ENCODE measurements around the gene FHOD1. TPM values are rescaled to one million over a fixed set of nuclear protein-coding genes. Genes with fewer than 3 reads are reported as not detected.
A peak's percentile ranks its signal among the peaks of the same experiment; 100 is the strongest.

The FHOD1 gene
- total RNA-seq, 1 donor = 28.2 TPM

DNA sequence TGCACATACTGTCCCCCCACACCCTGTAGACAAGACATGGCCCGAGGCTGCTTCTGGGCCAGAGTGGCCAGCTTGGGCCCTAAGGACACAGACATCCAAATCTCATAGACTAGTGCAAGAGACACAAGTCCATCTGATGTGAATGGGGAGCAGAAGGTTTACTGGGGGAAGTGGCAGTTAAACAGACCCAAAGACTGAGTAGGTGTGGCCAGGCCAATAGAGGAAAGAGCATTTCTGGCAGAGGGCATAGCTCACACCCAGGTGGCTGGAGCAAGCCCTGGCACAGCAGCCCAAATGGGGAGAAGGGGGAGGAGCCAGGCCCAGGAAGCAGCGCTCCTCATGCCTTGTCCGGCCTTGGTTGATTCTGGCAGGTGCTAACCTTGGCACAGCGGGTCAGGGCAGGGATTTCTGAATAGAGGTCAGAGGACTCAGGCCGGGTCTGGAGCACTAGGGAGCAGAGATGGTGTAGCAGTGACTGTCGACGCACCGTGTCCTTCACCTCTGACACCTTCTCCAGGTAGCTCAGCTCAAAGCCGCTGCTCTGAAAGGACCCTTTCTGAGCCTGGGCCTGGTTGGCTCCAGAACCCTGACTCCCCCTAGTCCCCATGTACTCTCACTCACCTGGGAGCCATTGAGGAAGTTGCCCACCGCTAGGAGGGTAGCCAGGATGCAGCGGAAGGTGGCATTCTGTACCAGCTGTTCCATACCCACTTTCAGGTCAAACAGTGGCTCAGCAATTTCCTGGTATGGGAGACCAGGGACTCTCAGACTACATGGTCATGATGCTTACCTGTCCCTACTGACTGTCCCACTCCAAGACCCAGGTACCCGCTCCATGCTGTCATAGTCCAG lies 16.2 kb downstream of the FHOD1 start:
- Histone ChIP-seq H3K4me3 (ENCODE audit: insufficient read depth, low read length) (no peak overlapping the region), H3K36me3 (ENCODE audit: insufficient read depth, low read length) (peaks cover 71% of the 10 kb centered on the region), H3K27ac (ENCODE audit: low read depth, low read length) (no peak overlapping the region), H3K27me3 (ENCODE audit: insufficient read depth, low read length) (no peaks in the 10 kb centered on the region), H3K4me1 (ENCODE audit: insufficient read depth, low read length) (peaks cover 11% of the 10 kb centered on the region), H3K79me2 (ENCODE audit: insufficient read depth, low read length) (peaks cover 50% of the 10 kb centered on the region), H3K4me2 (ENCODE audit: insufficient read depth, low read length) (no peak overlapping the region), H4K20me1 (ENCODE audit: insufficient read depth, low read length) (peaks cover 22% of the 10 kb centered on the region), H2AFZ (ENCODE audit: low read length) (no peak overlapping the region), H3K9me3 (ENCODE audit: low read depth, low read length) (no peaks in the 10 kb centered on the region)
- TF ChIP-seq, protein P1, sequence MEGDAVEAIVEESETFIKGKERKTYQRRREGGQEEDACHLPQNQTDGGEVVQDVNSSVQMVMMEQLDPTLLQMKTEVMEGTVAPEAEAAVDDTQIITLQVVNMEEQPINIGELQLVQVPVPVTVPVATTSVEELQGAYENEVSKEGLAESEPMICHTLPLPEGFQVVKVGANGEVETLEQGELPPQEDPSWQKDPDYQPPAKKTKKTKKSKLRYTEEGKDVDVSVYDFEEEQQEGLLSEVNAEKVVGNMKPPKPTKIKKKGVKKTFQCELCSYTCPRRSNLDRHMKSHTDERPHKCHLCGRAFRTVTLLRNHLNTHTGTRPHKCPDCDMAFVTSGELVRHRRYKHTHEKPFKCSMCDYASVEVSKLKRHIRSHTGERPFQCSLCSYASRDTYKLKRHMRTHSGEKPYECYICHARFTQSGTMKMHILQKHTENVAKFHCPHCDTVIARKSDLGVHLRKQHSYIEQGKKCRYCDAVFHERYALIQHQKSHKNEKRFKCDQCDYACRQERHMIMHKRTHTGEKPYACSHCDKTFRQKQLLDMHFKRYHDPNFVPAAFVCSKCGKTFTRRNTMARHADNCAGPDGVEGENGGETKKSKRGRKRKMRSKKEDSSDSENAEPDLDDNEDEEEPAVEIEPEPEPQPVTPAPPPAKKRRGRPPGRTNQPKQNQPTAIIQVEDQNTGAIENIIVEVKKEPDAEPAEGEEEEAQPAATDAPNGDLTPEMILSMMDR (IDR thresholded peaks at IDR 0.05; ENCODE audit: extremely low read depth, low read depth, low read length) = no peak
- DNase-seq (ENCODE audit: insufficient read length, low spot score, missing footprints) = peak; percentile 72

DNA sequence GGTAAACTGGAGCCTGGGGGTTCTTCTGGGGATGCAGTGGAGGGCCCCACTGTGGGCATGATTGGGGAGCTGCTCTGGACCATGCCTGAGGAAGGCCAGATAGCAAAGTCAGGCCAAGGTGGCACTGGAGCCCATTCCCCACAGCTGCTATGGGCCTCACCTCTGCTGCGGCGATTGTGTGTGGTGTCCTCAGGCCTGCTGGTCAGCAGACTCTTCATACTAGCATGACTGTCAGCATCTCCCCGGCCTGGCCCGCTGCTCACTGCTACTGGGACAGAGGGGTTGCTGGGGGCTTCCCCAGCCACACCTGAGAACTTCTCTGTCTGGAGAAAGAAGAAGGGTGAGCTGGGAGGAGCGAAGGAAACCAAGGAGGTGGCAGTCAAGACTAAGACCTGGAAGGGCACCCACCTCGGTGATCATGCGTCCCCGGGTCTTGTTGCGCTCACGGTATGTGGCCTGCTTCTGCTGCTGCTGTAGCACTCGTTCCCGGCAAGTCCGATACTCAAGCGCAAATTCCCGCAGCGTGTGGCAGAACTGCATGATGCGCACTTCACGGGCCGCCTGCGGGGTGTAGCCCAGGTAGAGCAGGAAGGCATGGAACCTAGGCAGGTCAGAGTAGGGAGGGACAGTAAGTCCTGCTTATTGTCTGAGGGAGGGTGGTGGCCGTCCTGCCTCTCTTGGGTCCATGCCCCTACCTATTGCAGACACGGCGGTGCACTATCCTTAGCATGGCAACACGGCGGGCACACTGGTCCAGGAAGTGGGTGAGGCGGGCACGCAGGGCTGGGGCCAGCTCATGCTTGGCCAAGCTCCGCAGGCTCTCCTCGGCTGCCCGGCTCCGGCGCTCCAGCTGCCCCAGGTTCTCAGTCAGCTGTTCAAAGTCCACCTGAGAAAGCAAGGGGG lies 17.1 kb downstream of the FHOD1 start:
- Histone ChIP-seq H3K36me3 (ENCODE audit: insufficient read depth, low read length) (peaks cover 62% of the 10 kb centered on the region), H2AFZ (ENCODE audit: low read length) (no peak overlapping the region), H3K4me1 (ENCODE audit: insufficient read depth, low read length) (peaks cover 16% of the 10 kb centered on the region), H3K4me3 (ENCODE audit: insufficient read depth, low read length) (no peak overlapping the region), H3K79me2 (ENCODE audit: insufficient read depth, low read length) (peaks cover 53% of the 10 kb centered on the region), H3K27me3 (ENCODE audit: insufficient read depth, low read length) (no peaks in the 10 kb centered on the region), H3K4me2 (ENCODE audit: insufficient read depth, low read length) (no peak overlapping the region), H3K9me3 (ENCODE audit: low read depth, low read length) (no peaks in the 10 kb centered on the region), H4K20me1 (ENCODE audit: insufficient read depth, low read length) (peaks cover 17% of the 10 kb centered on the region), H3K27ac (ENCODE audit: low read depth, low read length) (no peak overlapping the region)
- peak; percentile 31 for DNase-seq (ENCODE audit: insufficient read length, low spot score, missing footprints)
- TF ChIP-seq, protein P1 (IDR thresholded peaks at IDR 0.05; ENCODE audit: extremely low read depth, low read depth, low read length) = no peak

DNA sequence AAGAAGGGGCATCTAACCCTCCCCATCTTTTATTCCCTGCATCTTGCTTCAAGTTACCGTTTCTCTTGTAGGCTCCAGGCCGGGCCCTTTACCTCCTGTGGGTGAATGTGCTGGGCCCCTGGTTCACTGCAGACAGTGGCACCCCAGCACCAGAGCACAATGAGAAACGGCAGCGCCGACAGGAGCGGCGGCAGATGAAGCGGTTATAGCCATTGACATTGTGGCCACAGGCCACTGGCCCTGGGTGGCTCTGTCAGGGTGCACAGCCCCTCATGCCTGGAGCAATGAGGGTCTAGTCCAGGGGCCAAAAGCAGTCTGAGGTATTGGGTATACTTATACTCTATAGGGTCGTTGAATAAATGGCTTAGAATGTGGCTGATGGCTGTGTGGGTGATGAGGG lies 18.4 kb downstream of the FHOD1 start:
- peaks cover 17% of the 10 kb centered on the region for H4K20me1 ChIP-seq (ENCODE audit: insufficient read depth, low read length)
- no peak overlapping the region for H2AFZ ChIP-seq (ENCODE audit: low read length)
- H3K27me3 ChIP-seq (ENCODE audit: insufficient read depth, low read length) = no peaks in the 10 kb centered on the region
- no peak overlapping the region for H3K4me3 ChIP-seq (ENCODE audit: insufficient read depth, low read length)
- DNase-seq (ENCODE audit: insufficient read length, low spot score, missing footprints) = peak; percentile 32
- H3K9me3 ChIP-seq (ENCODE audit: low read depth, low read length) = no peaks in the 10 kb centered on the region
- TF ChIP-seq, protein P1 (IDR thresholded peaks at IDR 0.05; ENCODE audit: extremely low read depth, low read depth, low read length) = no peak
- H3K4me1 ChIP-seq (ENCODE audit: insufficient read depth, low read length) = peaks cover 16% of the 10 kb centered on the region
- H3K27ac ChIP-seq (ENCODE audit: low read depth, low read length) = no peak overlapping the region
- H3K4me2 ChIP-seq (ENCODE audit: insufficient read depth, low read length) = no peak overlapping the region
- H3K79me2 ChIP-seq (ENCODE audit: insufficient read depth, low read length) = peaks cover 53% of the 10 kb centered on the region
- peaks cover 49% of the 10 kb centered on the region for H3K36me3 ChIP-seq (ENCODE audit: insufficient read depth, low read length)
